ENCODE measurements around the gene MDFI.
A peak's percentile ranks its signal among the peaks of the same experiment; 100 is the strongest.
"Not testable (repeated sequence)": the region's sequence is repeated elsewhere in the genome, so short reads cannot be mapped to it uniquely, and the experiment has no call there.

Gene MDFI

GRCh38 chr6:41602864-41603608 lies 35.2 kb upstream of the MDFI start:
- peak; percentile 89 for DNase-seq

- no peak for DNase-seq
Observed at GRCh38 chr6:41604006-41604405, 34.3 kb upstream of the MDFI start.

GRCh38 chr6:41605649-41606048 lies 32.6 kb upstream of the MDFI start:
- DNase-seq: no peak

GRCh38 chr6:41607036-41607435 lies 31.2 kb upstream of the MDFI start:
- no peak for DNase-seq

- no peak for DNase-seq
Observed at GRCh38 chr6:41607736-41608135, 30.5 kb upstream of the MDFI start.

GRCh38 chr6:41608443-41609151 lies 29.7 kb upstream of the MDFI start:
- DNase-seq: no peak

- no peak for DNase-seq
Observed at GRCh38 chr6:41614715-41615114, 23.6 kb upstream of the MDFI start.

- DNase-seq: no peak
Observed at GRCh38 chr6:41615311-41615710, 23.0 kb upstream of the MDFI start.

- DNase-seq: no peak
Observed at GRCh38 chr6:41618598-41618997, 19.7 kb upstream of the MDFI start.

- DNase-seq: not testable (repeated sequence)
Observed at GRCh38 chr6:41619193-41619592, 19.1 kb upstream of the MDFI start.

GRCh38 chr6:41621367-41621766 lies 16.9 kb upstream of the MDFI start:
- DNase-seq: no peak

- no peak for DNase-seq
Observed at GRCh38 chr6:41621802-41622201, 16.5 kb upstream of the MDFI start.

- no peak for DNase-seq
Observed at GRCh38 chr6:41622206-41622988, 15.9 kb upstream of the MDFI start.

- no peak for DNase-seq
Observed at GRCh38 chr6:41623330-41623729, 14.9 kb upstream of the MDFI start.

GRCh38 chr6:41624621-41625380 lies 13.5 kb upstream of the MDFI start:
- no peak for DNase-seq

GRCh38 chr6:41625442-41625841 lies 12.8 kb upstream of the MDFI start:
- DNase-seq: no peak

GRCh38 chr6:41626022-41626421 lies 12.2 kb upstream of the MDFI start:
- DNase-seq: no peak

- no peak for DNase-seq
Observed at GRCh38 chr6:41626917-41627316, 11.4 kb upstream of the MDFI start.

- DNase-seq: no peak
Observed at GRCh38 chr6:41629128-41629527, 9.1 kb upstream of the MDFI start.

- no peak for DNase-seq
Observed at GRCh38 chr6:41630069-41630468, 8.2 kb upstream of the MDFI start.

GRCh38 chr6:41630946-41631345 lies 7.3 kb upstream of the MDFI start:
- DNase-seq: no peak

- DNase-seq: no peak
Observed at GRCh38 chr6:41633056-41633634, 5.1 kb upstream of the MDFI start.

- DNase-seq: peak; percentile 83
Observed at GRCh38 chr6:41634657-41635056, 3.6 kb upstream of the MDFI start.
